Measurements from ENCODE around the gene DAAM2. TPM values are rescaled to one million over a fixed set of nuclear protein-coding genes. Genes with fewer than 3 reads are reported as not detected.

The DAAM2 gene
- total and polyA plus RNA-seq, 2 experiments from 2014 or later, result 3.4 to 8.5 TPM

DNA sequence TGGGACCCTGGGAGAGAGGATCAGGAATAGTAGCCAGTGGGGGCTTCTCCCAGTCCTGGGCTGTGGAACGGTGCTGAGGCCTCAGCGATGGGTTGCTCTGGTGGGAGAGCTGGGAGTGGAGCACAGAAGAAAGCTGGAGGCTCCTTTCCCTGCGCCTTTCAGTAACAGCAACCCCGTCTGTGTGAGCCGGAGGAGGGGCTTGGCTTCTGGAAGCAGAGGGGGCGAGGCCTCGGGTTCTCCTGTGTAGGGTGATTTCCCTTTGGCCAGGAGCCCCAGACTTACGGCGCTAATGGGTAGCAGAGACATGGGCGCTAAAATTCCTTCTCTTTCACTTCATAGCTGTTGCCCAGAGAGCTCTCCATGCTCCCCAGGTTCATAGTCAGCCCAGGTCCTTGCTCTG lies 55.0 kb downstream of the DAAM2 start:
- H3K36me3 ChIP-seq, result no peaks in the 10 kb centered on the region
- DNase-seq (ENCODE audit: low read depth in 1 of 2, low spot score in 1 of 2), result peak in 1 of 2 donors; percentile 81

DNA sequence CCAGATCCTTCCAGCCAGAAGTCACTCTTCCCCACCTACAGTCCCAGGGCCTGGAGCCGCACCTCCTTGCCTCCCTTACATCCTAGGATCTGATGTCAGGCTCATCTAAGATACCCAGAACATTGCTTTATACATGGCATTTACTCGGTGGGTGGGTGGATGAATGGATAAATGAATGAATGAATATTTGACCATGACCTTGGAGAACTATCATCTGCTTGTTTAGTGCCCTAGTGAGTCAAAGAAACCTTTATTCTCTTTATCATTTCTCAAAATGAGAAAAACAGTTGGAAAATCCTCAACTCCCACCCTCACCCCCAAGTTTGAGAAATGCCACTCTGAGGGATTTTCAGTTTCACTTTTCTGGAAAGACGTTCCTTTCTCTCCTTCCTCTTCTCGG lies 56.0 kb downstream of the DAAM2 start:
- peaks cover 15% of the 10 kb centered on the region for H3K4me1 ChIP-seq (ENCODE audit: low read depth)
- no peaks in the 10 kb centered on the region for H3K9me3 ChIP-seq (ENCODE audit: low read depth)
- no peak for DNase-seq (ENCODE audit: low read depth in 1 of 2, low spot score in 1 of 2)
- H3K27me3 ChIP-seq, result no peaks in the 10 kb centered on the region
- H3K27ac ChIP-seq, result no peak overlapping the region
- TF ChIP-seq, protein P1, sequence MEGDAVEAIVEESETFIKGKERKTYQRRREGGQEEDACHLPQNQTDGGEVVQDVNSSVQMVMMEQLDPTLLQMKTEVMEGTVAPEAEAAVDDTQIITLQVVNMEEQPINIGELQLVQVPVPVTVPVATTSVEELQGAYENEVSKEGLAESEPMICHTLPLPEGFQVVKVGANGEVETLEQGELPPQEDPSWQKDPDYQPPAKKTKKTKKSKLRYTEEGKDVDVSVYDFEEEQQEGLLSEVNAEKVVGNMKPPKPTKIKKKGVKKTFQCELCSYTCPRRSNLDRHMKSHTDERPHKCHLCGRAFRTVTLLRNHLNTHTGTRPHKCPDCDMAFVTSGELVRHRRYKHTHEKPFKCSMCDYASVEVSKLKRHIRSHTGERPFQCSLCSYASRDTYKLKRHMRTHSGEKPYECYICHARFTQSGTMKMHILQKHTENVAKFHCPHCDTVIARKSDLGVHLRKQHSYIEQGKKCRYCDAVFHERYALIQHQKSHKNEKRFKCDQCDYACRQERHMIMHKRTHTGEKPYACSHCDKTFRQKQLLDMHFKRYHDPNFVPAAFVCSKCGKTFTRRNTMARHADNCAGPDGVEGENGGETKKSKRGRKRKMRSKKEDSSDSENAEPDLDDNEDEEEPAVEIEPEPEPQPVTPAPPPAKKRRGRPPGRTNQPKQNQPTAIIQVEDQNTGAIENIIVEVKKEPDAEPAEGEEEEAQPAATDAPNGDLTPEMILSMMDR (IDR thresholded peaks at IDR 0.05; ENCODE audit: low read depth, low read length), result no peak
- H3K36me3 ChIP-seq, result no peaks in the 10 kb centered on the region
- H3K4me3 ChIP-seq, result no peak overlapping the region

More for the DNA sequence above, 55.0 kb downstream of the DAAM2 start:
- TF ChIP-seq, protein P1 (IDR thresholded peaks at IDR 0.05; ENCODE audit: low read depth, low read length), result no peak
- Histone ChIP-seq H3K4me1 (ENCODE audit: low read depth) (peaks cover 14% of the 10 kb centered on the region), H3K4me3 (no peak overlapping the region), H3K9me3 (ENCODE audit: low read depth) (no peaks in the 10 kb centered on the region), H3K27me3 (no peaks in the 10 kb centered on the region), H3K27ac (no peak overlapping the region)

DNA sequence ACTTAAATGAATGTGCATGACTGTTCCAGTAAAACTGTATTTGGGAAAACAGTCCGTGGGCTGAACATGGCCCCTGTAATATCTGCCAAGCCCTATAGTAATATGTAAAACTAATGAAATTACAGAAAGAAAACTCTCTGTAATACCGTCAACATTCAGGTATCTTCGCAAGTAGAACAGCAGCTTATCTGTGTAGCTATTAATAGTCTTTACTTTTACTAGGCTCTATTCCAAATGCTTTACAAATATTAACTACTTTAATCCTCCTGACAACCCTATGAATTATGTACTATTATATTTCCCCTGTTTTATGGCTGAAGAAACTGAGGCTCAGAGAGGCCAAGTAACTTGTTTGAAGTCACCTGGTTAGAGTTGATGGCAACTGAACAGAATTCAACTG lies 57.1 kb downstream of the DAAM2 start:
- TF ChIP-seq, protein P1 (IDR thresholded peaks at IDR 0.05; ENCODE audit: low read depth, low read length), result no peak
- DNase-seq (ENCODE audit: low read depth in 1 of 2, low spot score in 1 of 2), result no peak
- no peaks in the 10 kb centered on the region for H3K27me3 ChIP-seq
- H3K27ac ChIP-seq, result no peak overlapping the region
- peaks cover 15% of the 10 kb centered on the region for H3K4me1 ChIP-seq (ENCODE audit: low read depth)
- no peaks in the 10 kb centered on the region for H3K36me3 ChIP-seq
- no peak overlapping the region for H3K4me3 ChIP-seq
- H3K9me3 ChIP-seq (ENCODE audit: low read depth), result no peaks in the 10 kb centered on the region

DNA sequence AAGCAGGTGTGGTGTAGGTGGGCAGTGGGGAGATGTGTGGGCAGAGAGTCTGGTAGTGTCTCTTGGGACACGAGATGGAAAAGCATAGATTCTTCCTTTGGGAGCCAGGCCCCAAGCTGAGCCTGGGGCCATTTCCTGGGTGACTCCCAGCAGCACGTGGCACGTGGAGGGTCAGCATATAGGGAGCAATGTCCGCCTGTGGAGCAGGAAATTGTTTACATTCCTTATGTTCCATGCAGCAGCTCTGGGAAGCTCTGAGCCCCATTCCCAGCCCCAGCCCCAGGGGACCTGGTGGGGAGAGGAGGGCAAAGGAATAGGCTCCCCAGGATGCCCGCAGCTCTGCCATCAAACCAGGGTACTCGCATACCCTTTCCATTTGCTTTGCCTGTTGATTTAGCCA lies 57.6 kb downstream of the DAAM2 start:
- H3K27ac ChIP-seq, result no peak overlapping the region
- H3K9me3 ChIP-seq (ENCODE audit: low read depth), result no peaks in the 10 kb centered on the region
- H3K4me1 ChIP-seq (ENCODE audit: low read depth), result peaks cover 15% of the 10 kb centered on the region
- no peaks in the 10 kb centered on the region for H3K36me3 ChIP-seq
- TF ChIP-seq, protein P1 (IDR thresholded peaks at IDR 0.05; ENCODE audit: low read depth, low read length), result no peak
- no peak overlapping the region for H3K4me3 ChIP-seq
- no peaks in the 10 kb centered on the region for H3K27me3 ChIP-seq
- DNase-seq (ENCODE audit: low read depth in 1 of 2, low spot score in 1 of 2), result peak in 1 of 2 donors; percentile 67

DNA sequence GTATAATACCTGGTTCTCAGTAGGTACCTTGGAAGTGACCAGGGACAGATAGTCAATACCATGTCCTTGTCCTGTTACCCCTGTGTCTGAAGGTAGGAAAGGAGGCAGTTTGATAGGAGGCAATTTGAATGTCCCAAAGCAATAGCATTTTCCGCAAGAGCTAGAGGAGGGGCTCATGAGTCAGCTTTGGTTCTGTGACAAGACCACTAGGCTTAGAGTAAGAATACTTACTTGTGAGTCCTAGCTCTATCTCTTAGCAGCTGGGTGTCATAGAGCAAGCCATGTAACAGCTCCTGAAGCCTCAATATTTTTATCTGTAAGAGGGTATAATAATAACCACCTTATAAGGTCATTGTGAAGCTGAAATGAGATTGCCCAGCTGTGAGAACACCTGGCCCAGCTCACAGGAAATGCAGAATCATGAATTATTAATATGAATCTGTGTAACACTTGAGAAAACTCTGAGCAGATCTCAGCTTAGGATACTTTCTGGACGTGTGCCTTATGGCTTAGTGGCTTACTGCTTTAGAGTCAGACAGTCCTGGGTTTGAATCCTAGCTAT lies 58.6 kb downstream of the DAAM2 start:
- peak in 1 of 2 donors; percentile 24 for DNase-seq (ENCODE audit: low read depth in 1 of 2, low spot score in 1 of 2)
- Histone ChIP-seq H3K36me3 (no peaks in the 10 kb centered on the region), H3K9me3 (ENCODE audit: low read depth) (no peaks in the 10 kb centered on the region), H3K4me3 (no peak overlapping the region), H3K27ac (no peak overlapping the region), H3K4me1 (ENCODE audit: low read depth) (peaks cover 15% of the 10 kb centered on the region), H3K27me3 (no peaks in the 10 kb centered on the region)
- TF ChIP-seq, protein P1 (IDR thresholded peaks at IDR 0.05; ENCODE audit: low read depth, low read length), result no peak
